Kidney epithelial cell (primary cell): ENCODE data around the gene YAP1. TPM values are rescaled to one million over a fixed set of nuclear protein-coding genes. Genes with fewer than 3 reads are reported as not detected.

Experiments
- DNase-seq: peaks from one replicate; pipeline ENCODE4 v3.0.0-alpha.2; 2010; ENCODE audit warnings: low read depth
- H3K27me3 ChIP-seq: 2 replicates; pipeline ENCODE4 v1.6.0; 2011; ENCODE audit warnings: low read length; ENCODE audit not compliant: control insufficient read depth, insufficient read depth
- H3K36me3 ChIP-seq: 2 replicates; pipeline ENCODE4 v1.5.1; 2011; ENCODE audit warnings: low read length; ENCODE audit not compliant: control insufficient read depth, insufficient read depth
- H3K4me3 ChIP-seq: 2 replicates; pipeline ENCODE4 v1.5.1; 2011; ENCODE audit warnings: low read depth, mild to moderate bottlenecking, control low read depth, low read length
- CTCF ChIP-seq: IDR thresholded peaks from 2 replicates; pipeline ENCODE4 v1.5.1; 2011; ENCODE audit warnings: mild to moderate bottlenecking, moderate library complexity, low read length, control low read depth, inconsistent platforms; ENCODE audit not compliant: insufficient read depth, poor library complexity, severe bottlenecking
- total RNA-seq: library from RNA; depleted of rRNA; stranded (reverse); fragments of >200 nt; gene quantifications from 2 replicates; pipeline ENCODE4 v1.2.3, GENCODE V29; 2015

The YAP1 gene
- total RNA-seq, 1 donor from 2014 or later, result 94.4 TPM

GRCh38 chr11:102111787-102112508, 1.7 kb downstream of the YAP1 start:
- TF ChIP-seq CTCF, result no peak
- Histone ChIP-seq H3K4me3 (peak overlapping the region; percentile 95), H3K36me3 (no peaks in the 10 kb centered on the region), H3K27me3 (no peaks in the 10 kb centered on the region)
- DNase-seq, result no peak

GRCh38 chr11:102112509-102112821, 2.2 kb downstream of the YAP1 start:
- peak overlapping the region; percentile 95 for H3K4me3 ChIP-seq
- no peaks in the 10 kb centered on the region for H3K36me3 ChIP-seq
- no peak for DNase-seq
- H3K27me3 ChIP-seq, result no peaks in the 10 kb centered on the region
- TF ChIP-seq CTCF, result no peak

GRCh38 chr11:102114032-102114431, 3.8 kb downstream of the YAP1 start:
- Histone ChIP-seq H3K36me3 (no peaks in the 10 kb centered on the region), H3K4me3 (no peak overlapping the region), H3K27me3 (no peaks in the 10 kb centered on the region)
- no peak for TF ChIP-seq CTCF
- DNase-seq, result no peak

- H3K36me3 ChIP-seq, result no peaks in the 10 kb centered on the region
- no peaks in the 10 kb centered on the region for H3K27me3 ChIP-seq
- no peak overlapping the region for H3K4me3 ChIP-seq
- TF ChIP-seq CTCF, result no peak
- DNase-seq, result peak; percentile 98
Measured at GRCh38 chr11:102115557-102115956, 5.3 kb downstream of the YAP1 start.

- no peak overlapping the region for H3K4me3 ChIP-seq
- no peaks in the 10 kb centered on the region for H3K27me3 ChIP-seq
- TF ChIP-seq CTCF, result no peak
- DNase-seq, result no peak
- H3K36me3 ChIP-seq, result no peaks in the 10 kb centered on the region
Measured at GRCh38 chr11:102116453-102117205, 6.4 kb downstream of the YAP1 start.
